H1 (cell line): ENCODE data around the gene RNF224. TPM values are rescaled to one million over a fixed set of nuclear protein-coding genes. Genes with fewer than 3 reads are reported as not detected.

Source experiments
- CTCF ChIA-PET: fragments of 300-600 bp; sonication (Branson Sonifier 250); formaldehyde crosslinking; loops from one replicate; lab custom pipeline; 2021; ENCODE audit not compliant: partially characterized antibody; lab: Charles Lee
- POLR2A ChIA-PET: fragments of 300-600 bp; sonication (Branson Sonifier 250); formaldehyde crosslinking; loops from one replicate; lab custom pipeline; 2021; ENCODE audit warnings: inconsistent platforms; ENCODE audit not compliant: partially characterized antibody; lab: Charles Lee
- DNase-seq, 2 experiments: peaks; one replicate each; pipeline versions ENCODE4 v3.0.0 to v3.0.0-alpha.2; 2010 to 2022; ENCODE audit warnings: low spot score in 2 of 2, low read depth in 1 of 2, mixed read lengths in 1 of 2
- FAIRE-seq: peaks from 2 replicates; lab custom pipeline; 2011; peaks lifted over from hg19 to GRCh38; lab: Jason Lieb, UNC
- H2AFZ ChIP-seq: 2 replicates; pipeline ENCODE4 v1.8.1; 2012; ENCODE audit warnings: low read length, inconsistent platforms
- H2AK5ac ChIP-seq: 2 replicates; pipeline ENCODE4 v1.6.1; 2013; ENCODE audit warnings: low read depth, low read length
- H2BK120ac ChIP-seq: replicated peaks from 2 replicates; pipeline ENCODE3; 2013; ENCODE audit warnings: low read depth, low read length, inconsistent platforms
- H2BK12ac ChIP-seq: 2 replicates; pipeline ENCODE4 v1.6.1; 2013; ENCODE audit warnings: low read depth, low read length
- H2BK15ac ChIP-seq: 2 replicates; pipeline ENCODE4 v1.6.1; 2013; ENCODE audit warnings: low read length
- H2BK20ac ChIP-seq: 2 replicates; pipeline ENCODE4 v1.6.1; 2013; ENCODE audit warnings: low read length
- H2BK5ac ChIP-seq: 2 replicates; pipeline ENCODE4 v1.6.1; 2013; ENCODE audit warnings: low read depth, low read length
- H3K14ac ChIP-seq: 2 replicates; pipeline ENCODE4 v1.6.1; 2013; ENCODE audit warnings: inconsistent platforms; ENCODE audit not compliant: insufficient read length
- H3K18ac ChIP-seq: 2 replicates; pipeline ENCODE4 v1.6.1; 2013; ENCODE audit warnings: low read length; ENCODE audit errors: extremely low read depth
- H3K23ac ChIP-seq: 2 replicates; pipeline ENCODE4 v1.6.1; 2013; ENCODE audit warnings: inconsistent platforms; ENCODE audit not compliant: insufficient read length
- H3K23me2 ChIP-seq: 2 replicates; pipeline ENCODE4 v1.6.1; 2013; ENCODE audit warnings: low read depth, low read length
- H3K27ac ChIP-seq: 2 replicates; pipeline ENCODE4 v1.6.1; 2011; ENCODE audit warnings: low read depth, low read length, inconsistent platforms
- H3K27me3 ChIP-seq, 4 experiments: replicated peaks in 1 of 4; 1 replicate in 1 of 4; 2 replicates in 3 of 4; pipeline versions ENCODE4 v1.6.1 to v1.8.1; 2011 to 2013; ENCODE audit warnings: low read length in 3 of 4, mild to moderate bottlenecking in 3 of 4, inconsistent platforms in 2 of 4, mixed read lengths in 2 of 4, moderate library complexity in 1 of 4; ENCODE audit not compliant: control insufficient read depth in 3 of 4, insufficient read depth in 3 of 4; ENCODE audit errors: extremely low read depth in 1 of 4
- H3K36me3 ChIP-seq, 4 experiments: 2 replicates each; pipeline versions ENCODE4 v1.6.1 to v1.8.1; 2011 to 2013; ENCODE audit warnings: mild to moderate bottlenecking in 4 of 4, low read length in 3 of 4, moderate library complexity in 2 of 4, control low read depth in 1 of 4, inconsistent platforms in 1 of 4; ENCODE audit not compliant: insufficient read depth in 4 of 4, control insufficient read depth in 2 of 4
- H3K4ac ChIP-seq: replicated peaks from 2 replicates; pipeline ENCODE3; 2013; ENCODE audit warnings: low read length, low read depth, mixed read lengths, inconsistent platforms; ENCODE audit not compliant: insufficient read length
- H3K4me1 ChIP-seq, 4 experiments: replicated peaks in 1 of 4; 1 replicate in 1 of 4; 2 replicates in 3 of 4; pipeline versions ENCODE4 v1.6.1 to v1.8.1; 2011 to 2013; ENCODE audit warnings: low read length in 3 of 4, inconsistent platforms in 2 of 4, mixed read lengths in 1 of 4; ENCODE audit not compliant: insufficient read depth in 4 of 4, control insufficient read depth in 3 of 4
- H3K4me2 ChIP-seq, 2 experiments: 2 replicates each; pipeline versions ENCODE4 v1.6.1 to v1.8.1; 2011 to 2013; ENCODE audit warnings: low read depth in 2 of 2, low read length in 2 of 2, control low read depth in 1 of 2, inconsistent platforms in 1 of 2, mild to moderate bottlenecking in 1 of 2; ENCODE audit not compliant: insufficient read depth in 1 of 2
- H3K4me3 ChIP-seq, 4 experiments: fragments of 200-600, 300-600 bp in 1 of 4; sonication (generic), shearing (Covaris generic), sonication (Bioruptor Twin) in 1 of 4; 2 replicates each; pipeline versions ENCODE4 v1.5.1 to v1.8.1; 2011 to 2016; ENCODE audit warnings: low read length in 4 of 4, low read depth in 3 of 4, control low read depth in 2 of 4, inconsistent platforms in 2 of 4, mild to moderate bottlenecking in 2 of 4, mixed read lengths in 1 of 4, moderate library complexity in 1 of 4; ENCODE audit not compliant: insufficient read depth in 2 of 4; ENCODE audit errors: extremely low read depth in 1 of 4
- H3K56ac ChIP-seq: replicated peaks from 2 replicates; pipeline ENCODE3; 2013; ENCODE audit warnings: low read depth, mild to moderate bottlenecking, mixed read lengths, low read length, inconsistent platforms; ENCODE audit not compliant: insufficient read length
- H3K79me1 ChIP-seq: 2 replicates; pipeline ENCODE4 v1.6.1; 2013; ENCODE audit warnings: low read depth, low read length, control low read depth
- H3K79me2 ChIP-seq, 2 experiments: 2 replicates each; pipeline versions ENCODE4 v1.6.1 to v1.8.1; 2012 to 2013; ENCODE audit warnings: low read length in 2 of 2, mild to moderate bottlenecking in 2 of 2, inconsistent platforms in 1 of 2; ENCODE audit not compliant: insufficient read depth in 2 of 2, control insufficient read depth in 1 of 2
- H3K9ac ChIP-seq, 4 experiments: replicated peaks in 1 of 4; 1 replicate in 1 of 4; 2 replicates in 3 of 4; pipeline versions ENCODE4 v1.6.1 to v1.8.1; 2011 to 2013; ENCODE audit warnings: low read depth in 3 of 4, low read length in 3 of 4, control low read depth in 2 of 4, mild to moderate bottlenecking in 2 of 4, moderate library complexity in 2 of 4, inconsistent platforms in 1 of 4; ENCODE audit errors: extremely low read depth in 1 of 4
- H3K9me3 ChIP-seq, 2 experiments: 2 replicates each; pipeline versions ENCODE4 v1.6.1 to v1.8.1; 2012 to 2013; ENCODE audit warnings: mild to moderate bottlenecking in 2 of 2, moderate library complexity in 2 of 2, control low read depth in 1 of 2, inconsistent platforms in 1 of 2, low read depth in 1 of 2, low read length in 1 of 2, mixed read lengths in 1 of 2; ENCODE audit not compliant: insufficient read depth in 2 of 2
- H4K20me1 ChIP-seq, 2 experiments: replicated peaks in 1 of 2; 2 replicates each; pipeline versions ENCODE3 to v1.8.1; 2011 to 2013; ENCODE audit warnings: inconsistent platforms in 2 of 2, low read length in 2 of 2, mild to moderate bottlenecking in 1 of 2; ENCODE audit not compliant: insufficient read depth in 2 of 2, control insufficient read depth in 1 of 2
- H4K5ac ChIP-seq: 2 replicates; pipeline ENCODE4 v1.6.1; 2013; ENCODE audit warnings: low read length, low read depth, mixed read lengths, inconsistent platforms; ENCODE audit not compliant: insufficient read length
- H4K8ac ChIP-seq: 2 replicates; pipeline ENCODE4 v1.8.0; 2013; ENCODE audit warnings: mild to moderate bottlenecking, moderate library complexity, low read length, inconsistent platforms; ENCODE audit not compliant: insufficient read depth; ENCODE audit errors: extremely low read depth
- H4K91ac ChIP-seq: replicated peaks from 2 replicates; pipeline ENCODE3; 2013; ENCODE audit warnings: low read length, mixed read lengths, inconsistent platforms; ENCODE audit not compliant: insufficient read length
- CBX8 ChIP-seq: fragments of 300-800, 300-1000 bp; sonication (generic); IDR thresholded peaks from 2 replicates; pipeline ENCODE4 v1.7.1; 2016; ENCODE audit warnings: low read depth, low read length, borderline replicate concordance
- CEBPB ChIP-seq: IDR thresholded peaks from 2 replicates; pipeline ENCODE4 v1.6.1; 2012; ENCODE audit warnings: low read depth, low read length
- KDM1A ChIP-seq: fragments of 200-600, 300-600 bp; sonication (generic); IDR thresholded peaks from 2 replicates; pipeline ENCODE4 v1.7.1; 2016; ENCODE audit warnings: mild to moderate bottlenecking, low read length, borderline replicate concordance
- WGBS, 2 experiments: shearing (Covaris generic) in 1 of 2; methylation state at CpG; one replicate each; pipeline versions ENCODE4 v1.1.6 to v1.1.7; 2013 to 2015; ENCODE audit warnings: low lambda C conversion rate in 2 of 2, mixed read lengths in 2 of 2, inconsistent platforms in 1 of 2, low coverage in 1 of 2, missing lambda C conversion rate in 1 of 2; ENCODE audit not compliant: insufficient replicate concordance in 2 of 2, insufficient coverage in 1 of 2, insufficient read length in 1 of 2; ENCODE audit errors: extremely low coverage in 1 of 2, missing lambda C conversion rate in 1 of 2; 5-methylcytosine and 5-hydroxymethylcytosine counted together
- polyA plus RNA-seq, 7 experiments: library from polyadenylated mRNA; depleted of rRNA in 3 of 7; stranded (reverse) in 5 of 7; unstranded in 2 of 7; fragments of >200 nt in 5 of 7; fragments of 200-250 nt in 2 of 7; gene quantifications; 1 replicate in 5 of 7; 2 replicates in 1 of 7; 4 replicates in 1 of 7; pipeline versions ENCODE4 v1.2.1 to v1.2.3, GENCODE V29; 2011 to 2013; ENCODE audit warnings: missing spikeins in 2 of 7, mixed read lengths in 2 of 7
- total RNA-seq: library from RNA; stranded (reverse); fragmentation: NEBNext Ultra II Directional; extraction: Animal tissue kit (Norgen Biotek cat#: 25700); gene quantifications from 2 replicates; pipeline ENCODE4 v1.2.1, GENCODE V29; 2021

Gene RNF224
- total and polyA plus RNA-seq, 2 of the 8 experiments (the other 6 are each of a cell fraction or from before 2014, with no cell fraction given), result 0.24 TPM; not detected in 1

GRCh38 chr9:137232510-137232909 is 5.2 kb downstream of the RNF224 start:
- Histone ChIP-seq H4K5ac (no peak overlapping the region), H4K20me1 (peaks cover 0 to 1% of the 10 kb centered on the region in 2 experiments), H3K4ac (no peak overlapping the region), H3K9ac (no peak overlapping the region), H2AFZ (no peak overlapping the region), H3K23ac (no peak overlapping the region), H3K79me1 (no peaks in the 10 kb centered on the region), H2AK5ac (no peak overlapping the region), H2BK5ac (no peak overlapping the region), H2BK120ac (no peak overlapping the region), H2BK12ac (no peak overlapping the region), H2BK20ac (no peak overlapping the region), H4K8ac (no peak overlapping the region), H3K36me3 (no peaks in the 10 kb centered on the region), H4K91ac (no peak overlapping the region), H2BK15ac (no peak overlapping the region), H3K27ac (no peak overlapping the region), H3K79me2 (no peaks in the 10 kb centered on the region), H3K27me3 (no peaks in the 10 kb centered on the region; a peak in 1 of 7 replicates), H3K14ac (no peak overlapping the region), H3K4me3 (no peak overlapping the region), H3K56ac (no peak overlapping the region), H3K9me3 (no peaks in the 10 kb centered on the region), H3K23me2 (no peaks in the 10 kb centered on the region), H3K4me2 (no peak overlapping the region), H3K18ac (no peak overlapping the region), H3K4me1 (peaks cover 0 to 19% (median 10%) of the 10 kb centered on the region in 4 experiments; a peak in 6 of 7 replicates)
- DNase-seq (no peak), FAIRE-seq (no peak)
- no peak for TF ChIP-seq KDM1A
- no peak for TF ChIP-seq CEBPB
- TF ChIP-seq CBX8, result no peak
- POLR2A ChIA-PET, result interaction anchor here (0.6 to 69.9 kb wide), 3 partner anchors 10 to 533 kb away, joined by 3 to 1462 read pairs (median 3); partner anchors contain the start of genes NELFB, STPG3, TOR4A and TUBB4B
- CTCF ChIA-PET, result interaction anchor here (0.6 to 20.2 kb wide), 2 partner anchors 40 to 114 kb away, joined by 3 to 204 read pairs; partner anchors contain the start of genes ANAPC2 and SSNA1
- 93% methylated on average over 24 of the region's 24 CpGs; no CpG with 5 or more reads in 1 of the 2 experiments for WGBS, 2 experiments
